Neural crest cell (in vitro differentiated cells): ENCODE results near the gene MINDY4. TPM values are rescaled to one million over a fixed set of nuclear protein-coding genes. Genes with fewer than 3 reads are reported as not detected.

Experiments used
- DNase-seq: peaks from one replicate; pipeline ENCODE4 v3.0.0; 2021; ENCODE audit warnings: low read depth, mixed read lengths, low spot score
- H3K27ac Mint-ChIP-seq: one replicate; pipeline ENCODE4 v1.8.0; 2021; ENCODE audit warnings: mild to moderate bottlenecking, mixed read lengths; ENCODE audit not compliant: unreplicated experiment
- H3K27me3 Mint-ChIP-seq: 2 replicates; pipeline ENCODE4 v1.8.0; 2021; ENCODE audit warnings: low read depth, mild to moderate bottlenecking, mixed read lengths
- H3K36me3 Mint-ChIP-seq: 2 replicates; pipeline ENCODE4 v1.8.0; 2021; ENCODE audit warnings: low read depth, mild to moderate bottlenecking, mixed read lengths
- H3K4me1 Mint-ChIP-seq: 2 replicates; pipeline ENCODE4 v1.8.0; 2021; ENCODE audit warnings: mixed read lengths
- H3K4me3 Mint-ChIP-seq: one replicate; pipeline ENCODE4 v1.8.0; 2021; ENCODE audit warnings: mild to moderate bottlenecking, mixed read lengths
- H3K9me3 Mint-ChIP-seq: 2 replicates; pipeline ENCODE4 v1.8.0; 2021; ENCODE audit warnings: mixed read lengths
- total RNA-seq: library from RNA; stranded (reverse); gene quantifications from 2 replicates; pipeline ENCODE4 v1.2.1, GENCODE V29; 2021
- TF ChIP-seq, protein P1 (sequence below): fragments of 200-600 bp; sonication (generic); conservative IDR thresholded peaks from 2 replicates; pipeline ENCODE4 v1.5.0; 2021; ENCODE audit warnings: antibody characterized with exemption, mild to moderate bottlenecking

The MINDY4 gene
- total RNA-seq, 1 donor from 2014 or later: 9.2 TPM

GRCh38 chr7:30799976-30800661 lies 28.9 kb downstream of the MINDY4 start:
- no peak for DNase-seq
- H3K9me3 Mint-ChIP-seq: peaks cover 2% of the 10 kb centered on the region
- H3K36me3 Mint-ChIP-seq: no peaks in the 10 kb centered on the region
- TF ChIP-seq, protein P1, sequence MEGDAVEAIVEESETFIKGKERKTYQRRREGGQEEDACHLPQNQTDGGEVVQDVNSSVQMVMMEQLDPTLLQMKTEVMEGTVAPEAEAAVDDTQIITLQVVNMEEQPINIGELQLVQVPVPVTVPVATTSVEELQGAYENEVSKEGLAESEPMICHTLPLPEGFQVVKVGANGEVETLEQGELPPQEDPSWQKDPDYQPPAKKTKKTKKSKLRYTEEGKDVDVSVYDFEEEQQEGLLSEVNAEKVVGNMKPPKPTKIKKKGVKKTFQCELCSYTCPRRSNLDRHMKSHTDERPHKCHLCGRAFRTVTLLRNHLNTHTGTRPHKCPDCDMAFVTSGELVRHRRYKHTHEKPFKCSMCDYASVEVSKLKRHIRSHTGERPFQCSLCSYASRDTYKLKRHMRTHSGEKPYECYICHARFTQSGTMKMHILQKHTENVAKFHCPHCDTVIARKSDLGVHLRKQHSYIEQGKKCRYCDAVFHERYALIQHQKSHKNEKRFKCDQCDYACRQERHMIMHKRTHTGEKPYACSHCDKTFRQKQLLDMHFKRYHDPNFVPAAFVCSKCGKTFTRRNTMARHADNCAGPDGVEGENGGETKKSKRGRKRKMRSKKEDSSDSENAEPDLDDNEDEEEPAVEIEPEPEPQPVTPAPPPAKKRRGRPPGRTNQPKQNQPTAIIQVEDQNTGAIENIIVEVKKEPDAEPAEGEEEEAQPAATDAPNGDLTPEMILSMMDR: no peak
- H3K27me3 Mint-ChIP-seq: no peaks in the 10 kb centered on the region
- peak overlapping the region; percentile 35 for H3K27ac Mint-ChIP-seq
- no peak overlapping the region for H3K4me3 Mint-ChIP-seq
- peaks cover 11% of the 10 kb centered on the region for H3K4me1 Mint-ChIP-seq

GRCh38 chr7:30800785-30801252 lies 29.6 kb downstream of the MINDY4 start:
- TF ChIP-seq, protein P1: peak; percentile 79
- Mint-ChIP-seq H3K9me3 (peaks cover 2% of the 10 kb centered on the region), H3K27me3 (no peaks in the 10 kb centered on the region), H3K4me3 (no peak overlapping the region), H3K27ac (peak overlapping the region; percentile 35), H3K4me1 (peaks cover 18% of the 10 kb centered on the region), H3K36me3 (peaks cover 3% of the 10 kb centered on the region)
- peak; percentile 30 for DNase-seq

- Mint-ChIP-seq H3K27ac (no peak overlapping the region), H3K36me3 (peaks cover 8% of the 10 kb centered on the region), H3K4me3 (no peak overlapping the region), H3K4me1 (peaks cover 24% of the 10 kb centered on the region), H3K9me3 (peaks cover 2% of the 10 kb centered on the region), H3K27me3 (no peaks in the 10 kb centered on the region)
- DNase-seq: no peak
- TF ChIP-seq, protein P1: no peak
Measured at GRCh38 chr7:30802812-30803211, 31.6 kb downstream of the MINDY4 start.

DNA sequence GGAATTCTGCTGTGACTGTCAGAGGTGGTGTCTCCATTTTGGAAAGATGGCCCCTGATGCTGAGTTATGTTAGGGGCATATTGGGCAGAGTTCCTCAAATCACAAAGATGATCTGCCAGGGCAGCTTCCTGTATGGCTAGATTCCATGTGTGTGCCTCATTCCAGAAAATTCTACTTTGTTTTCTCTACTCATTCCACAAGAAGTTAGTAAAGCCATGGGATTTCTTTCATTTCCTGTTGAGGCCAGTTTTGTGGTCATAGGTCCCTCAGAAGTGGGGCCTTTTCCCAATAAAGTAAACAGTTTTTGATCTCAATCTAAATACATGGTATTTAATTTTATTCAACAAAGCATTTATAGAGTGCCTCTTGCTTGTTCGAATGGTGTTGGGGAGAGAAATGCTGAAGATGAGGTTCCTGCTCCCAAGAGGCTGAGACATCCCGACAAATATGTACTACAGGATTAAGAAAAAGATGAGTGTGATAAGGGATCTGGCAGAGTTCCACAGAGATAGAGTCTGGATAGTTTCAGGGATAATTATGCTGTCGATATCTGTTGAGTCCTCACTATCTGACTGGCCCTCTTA lies 33.0 kb downstream of the MINDY4 start:
- Mint-ChIP-seq H3K27ac (no peak overlapping the region), H3K27me3 (no peaks in the 10 kb centered on the region), H3K9me3 (peaks cover 2% of the 10 kb centered on the region), H3K4me3 (no peak overlapping the region), H3K36me3 (peaks cover 16% of the 10 kb centered on the region), H3K4me1 (peaks cover 24% of the 10 kb centered on the region)
- no peak for DNase-seq
- TF ChIP-seq, protein P1: no peak

DNA sequence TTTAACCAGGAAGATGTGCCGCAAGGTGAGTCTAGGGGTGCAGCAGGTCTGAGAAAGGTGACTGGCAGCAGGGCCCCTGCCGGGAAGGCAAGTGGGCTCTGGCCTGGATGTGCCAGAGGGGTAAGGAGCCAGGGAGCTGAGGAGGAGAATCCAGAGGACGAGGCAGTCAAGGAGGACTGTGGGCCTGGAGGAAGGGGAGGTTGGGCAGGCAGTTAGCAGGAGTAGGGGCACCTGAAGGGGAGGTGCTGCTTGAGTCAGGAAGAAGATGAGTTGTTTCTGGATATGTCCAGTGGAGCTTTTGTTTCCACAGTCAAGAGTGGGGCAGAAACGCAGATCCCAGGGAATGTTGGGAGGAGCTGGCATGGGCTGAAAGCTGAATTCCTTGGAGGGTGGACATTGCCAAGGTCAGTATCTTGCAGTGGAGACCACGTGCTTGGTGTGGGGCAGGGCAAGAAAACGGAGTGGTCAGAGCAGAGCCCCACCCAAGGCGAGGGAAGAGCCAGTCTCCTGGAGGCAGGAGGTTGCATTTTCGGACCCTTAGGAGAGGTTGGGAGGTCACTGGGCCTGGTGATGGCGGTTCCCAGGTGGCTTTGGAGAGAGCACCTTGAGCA lies 34.0 kb downstream of the MINDY4 start:
- Mint-ChIP-seq H3K27ac (peak overlapping the region; percentile 74), H3K4me1 (peaks cover 24% of the 10 kb centered on the region), H3K27me3 (no peaks in the 10 kb centered on the region), H3K4me3 (no peak overlapping the region), H3K9me3 (peaks cover 2% of the 10 kb centered on the region), H3K36me3 (peaks cover 16% of the 10 kb centered on the region)
- TF ChIP-seq, protein P1: no peak
- no peak for DNase-seq
